NCI-H2081 treated with DMSO at 0.1 percent for 48 hours (cell line): ENCODE results near the gene THAP9.

Source experiments
- DNase-seq: peaks from one replicate; lab custom pipeline; 2025; lab: John Stamatoyannopoulos, UW

The THAP9 gene

DNA sequence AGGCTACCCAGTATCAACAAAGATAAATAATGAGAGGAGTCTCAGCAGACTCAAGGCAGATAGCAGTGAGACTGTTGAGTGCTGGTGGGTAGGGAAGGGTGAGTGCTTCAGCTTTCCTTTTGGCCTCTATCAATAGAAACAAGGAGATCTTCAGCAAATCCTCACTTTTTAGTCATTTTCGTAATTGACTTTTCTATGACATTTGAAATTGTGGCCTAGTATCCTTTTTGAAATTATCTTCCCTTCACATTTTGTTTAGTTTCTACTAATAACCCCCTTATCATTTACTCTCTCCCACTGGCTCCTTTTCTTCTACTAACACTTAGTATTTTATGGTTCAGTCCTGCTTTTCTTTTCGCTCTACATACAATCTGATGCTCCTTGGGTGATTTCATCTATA lies 65.2 kb downstream of the THAP9 start:
- DNase-seq = no peak

DNA sequence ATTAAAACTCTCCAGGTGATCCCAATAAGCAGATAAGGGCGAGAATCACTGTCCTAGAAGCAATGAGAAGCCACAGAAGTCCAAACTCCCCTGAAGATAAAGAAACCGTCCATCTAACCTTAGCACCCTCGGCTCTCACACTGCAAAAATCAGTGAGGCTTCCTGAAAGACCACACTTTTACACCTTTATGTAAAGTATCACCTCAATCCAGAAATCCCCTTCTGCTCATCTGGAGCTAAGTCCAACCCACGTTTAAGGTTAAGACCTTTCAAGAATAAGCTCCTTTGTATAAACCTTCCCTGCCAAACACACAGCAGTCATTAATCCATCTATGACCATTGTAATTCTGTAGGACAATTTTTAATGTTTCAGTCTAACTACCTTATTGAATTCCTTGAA lies 68.4 kb downstream of the THAP9 start:
- DNase-seq = no peak

DNA sequence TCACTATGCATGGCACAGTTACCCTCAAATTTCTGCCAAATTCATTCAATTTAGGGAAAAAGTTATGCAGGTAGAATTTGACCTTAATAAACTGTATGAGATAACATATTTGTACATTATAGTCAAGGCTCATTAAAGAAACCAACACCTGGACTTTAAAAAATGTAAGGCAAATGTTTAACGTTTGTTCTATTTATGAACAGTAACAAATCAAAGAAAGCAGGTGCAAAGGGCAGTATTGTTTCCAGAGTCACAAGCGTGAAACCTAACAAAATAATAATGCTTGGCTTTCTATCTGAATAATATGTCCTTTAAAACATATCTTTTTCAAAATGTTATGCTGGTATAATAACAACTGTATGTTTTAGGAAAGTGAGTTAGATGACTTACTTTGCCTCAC lies 68.9 kb downstream of the THAP9 start:
- DNase-seq = no peak
